Loucy (cell line): ENCODE results near the gene TLN1.
A peak's percentile ranks its signal among the peaks of the same experiment; 100 is the strongest.

Experiments used
- H2AFZ ChIP-seq: fragments of 200-600 bp; sonication (generic); 2 replicates; pipeline ENCODE4 v1.6.0; 2016; ENCODE audit warnings: antibody characterized with exemption, mild to moderate bottlenecking, low read length, moderate library complexity
- H3F3A ChIP-seq: fragments of 200-600 bp; 2 replicates; pipeline ENCODE4 v1.6.0; 2016; ENCODE audit warnings: antibody characterized with exemption, low read depth, mild to moderate bottlenecking
- H3K27me3 ChIP-seq: fragments of 200-600 bp; sonication (generic); 2 replicates; pipeline ENCODE4 v1.6.1; 2014; ENCODE audit warnings: low read length, mild to moderate bottlenecking; ENCODE audit not compliant: insufficient read depth, poor library complexity, severe bottlenecking
- H3K36me3 ChIP-seq: fragments of 200-600 bp; sonication (generic); 2 replicates; pipeline ENCODE4 v1.6.1; 2016; ENCODE audit warnings: low read length; ENCODE audit not compliant: insufficient read depth
- H3K4me1 ChIP-seq: fragments of 200-600 bp; sonication (generic); 2 replicates; pipeline ENCODE4 v1.5.1; 2014; ENCODE audit warnings: low read length, mild to moderate bottlenecking; ENCODE audit not compliant: insufficient read depth, poor library complexity, severe bottlenecking
- H3K4me2 ChIP-seq: fragments of 200-600 bp; sonication (generic); 2 replicates; pipeline ENCODE4 v1.6.0; 2014; ENCODE audit warnings: antibody characterized with exemption, low read length, low read depth, mild to moderate bottlenecking; ENCODE audit not compliant: poor library complexity, severe bottlenecking
- H3K4me3 ChIP-seq: fragments of 200-600 bp; sonication (generic); 2 replicates; pipeline ENCODE4 v1.5.1; 2014; ENCODE audit warnings: low read length, mild to moderate bottlenecking, mixed read lengths; ENCODE audit not compliant: poor library complexity, severe bottlenecking
- H3K79me2 ChIP-seq: fragments of 200-600 bp; sonication (generic); 2 replicates; pipeline ENCODE4 v1.6.1; 2014; ENCODE audit warnings: low read length; ENCODE audit not compliant: insufficient read depth
- H3K9ac ChIP-seq: fragments of 200-600 bp; sonication (generic); 2 replicates; pipeline ENCODE4 v1.6.0; 2014; ENCODE audit warnings: mild to moderate bottlenecking, low read depth, low read length, moderate library complexity; ENCODE audit not compliant: poor library complexity, severe bottlenecking
- H3K9me2 ChIP-seq: fragments of 200-600 bp; sonication (generic); replicated peaks from 2 replicates; pipeline ENCODE4 v1.6.1; 2016; ENCODE audit warnings: low read depth, low read length, mixed read lengths
- H3K9me3 ChIP-seq: fragments of 200-600 bp; sonication (generic); 2 replicates; pipeline ENCODE4 v1.6.1; 2014; ENCODE audit warnings: mild to moderate bottlenecking, antibody characterized with exemption, low read length, low read depth; ENCODE audit not compliant: insufficient read depth
- H4K20me1 ChIP-seq: fragments of 200-600 bp; sonication (generic); 2 replicates; pipeline ENCODE4 v1.6.0; 2014; ENCODE audit warnings: antibody characterized with exemption, low read length, mild to moderate bottlenecking; ENCODE audit not compliant: insufficient read depth, poor library complexity, severe bottlenecking
- CTCF ChIP-seq: fragments of 200-600 bp; sonication (generic); conservative IDR thresholded peaks from 2 replicates; pipeline ENCODE4 v1.5.1; 2014; ENCODE audit warnings: mild to moderate bottlenecking, antibody characterized with exemption, low read length
- EZH2phosphoT487 ChIP-seq: fragments of 200-600 bp; IDR thresholded peaks from 2 replicates; pipeline ENCODE4 v1.6.1; 2018; ENCODE audit warnings: antibody characterized with exemption, mild to moderate bottlenecking, moderate library complexity, borderline replicate concordance

The TLN1 gene

GRCh38 chr9:35660966-35661415, 71.0 kb downstream of the TLN1 start:
- Histone ChIP-seq H3F3A (0 out of 2 replicates have a peak, but pooled peaks cover 16% of the 10 kb centered on the region), H3K9me2 (no peaks in the 10 kb centered on the region), H3K79me2 (peaks cover 65% of the 10 kb centered on the region), H3K4me2 (peak overlapping the region; percentile 87), H3K27me3 (no peaks in the 10 kb centered on the region), H3K9ac (peak overlapping the region; percentile 95), H4K20me1 (peaks cover 3% of the 10 kb centered on the region), H3K4me3 (peak overlapping the region; percentile 87), H3K9me3 (no peaks in the 10 kb centered on the region), H2AFZ (no peak overlapping the region), H3K4me1 (peaks cover 81% of the 10 kb centered on the region), H3K36me3 (no peaks in the 10 kb centered on the region; the same call in 1 of the 2 replicates)
- TF ChIP-seq EZH2phosphoT487 (no peak), CTCF (peak; percentile 53)

GRCh38 chr9:35659340-35659739, 72.7 kb downstream of the TLN1 start:
- H3K36me3 ChIP-seq = no peaks in the 10 kb centered on the region; the same call in 1 of the 2 replicates
- peak overlapping the region; percentile 82 for H3K4me3 ChIP-seq
- peak overlapping the region; percentile 77 for H3K9ac ChIP-seq
- H3K4me1 ChIP-seq = peaks cover 74% of the 10 kb centered on the region
- TF ChIP-seq EZH2phosphoT487 (no peak), CTCF (no peak)
- peaks cover 3% of the 10 kb centered on the region for H4K20me1 ChIP-seq
- peak overlapping the region; percentile 87 for H3K4me2 ChIP-seq
- no peaks in the 10 kb centered on the region for H3K9me2 ChIP-seq
- no peaks in the 10 kb centered on the region for H3K9me3 ChIP-seq
- no peaks in the 10 kb centered on the region for H3K27me3 ChIP-seq
- H3K79me2 ChIP-seq = peaks cover 54% of the 10 kb centered on the region
- H2AFZ ChIP-seq = no peak overlapping the region
- H3F3A ChIP-seq = 0 out of 2 replicates have a peak, but pooled peaks cover 13% of the 10 kb centered on the region

GRCh38 chr9:35658968-35659220, 73.1 kb downstream of the TLN1 start:
- Histone ChIP-seq H3K4me1 (peaks cover 69% of the 10 kb centered on the region), H3K79me2 (peaks cover 50% of the 10 kb centered on the region), H3K4me3 (peak overlapping the region; percentile 82), H3K9ac (peak overlapping the region; percentile 77), H3K36me3 (no peaks in the 10 kb centered on the region; the same call in 1 of the 2 replicates), H2AFZ (peak overlapping the region; percentile 35; the same call in 1 of the 2 replicates), H3K27me3 (no peaks in the 10 kb centered on the region), H4K20me1 (peaks cover 3% of the 10 kb centered on the region), H3K9me2 (no peaks in the 10 kb centered on the region), H3K4me2 (peak overlapping the region; percentile 87), H3K9me3 (no peaks in the 10 kb centered on the region), H3F3A (0 out of 2 replicates have a peak, but pooled peaks cover 8% of the 10 kb centered on the region)
- TF ChIP-seq EZH2phosphoT487 (no peak), CTCF (no peak)
